ENCODE results near the gene GAST. TPM values are rescaled to one million over a fixed set of nuclear protein-coding genes. Genes with fewer than 3 reads are reported as not detected.

GAST gene
- total and polyA plus RNA-seq, 2 donors (not counting 1 experiment from before 2014, with no cell fraction given): not detected

GRCh38 chr17:41735744-41736143 lies 23.6 kb downstream of the GAST start:
- Histone ChIP-seq H3K4me3 (replicated peaks in 1 of 4; ENCODE audit: control extremely low read depth in 1 of 4, insufficient read depth in 1 of 4, low read depth in 3 of 4, low read length in 4 of 4) (no peak overlapping the region), H3K36me3 (ENCODE audit: control insufficient read depth, insufficient read depth, low read length) (no peaks in the 10 kb centered on the region), H2AFZ (ENCODE audit: low read length) (no peak overlapping the region), H3K4me2 (ENCODE audit: extremely low read depth, insufficient read depth, low read length) (no peak overlapping the region), H3K27ac (ENCODE audit: insufficient read depth, low read length) (no peak overlapping the region), H3K9me3 (ENCODE audit: control insufficient read depth, insufficient read depth, low read depth, low read length) (no peaks in the 10 kb centered on the region), H3K79me2 (ENCODE audit: control insufficient read depth, insufficient read depth, low read length) (no peaks in the 10 kb centered on the region), H3K4me1 (ENCODE audit: control insufficient read depth, extremely low read depth, insufficient read depth, low read length) (no peaks in the 10 kb centered on the region), H3K27me3 (ENCODE audit: control insufficient read depth, insufficient read depth, low read length) (peaks cover 53% of the 10 kb centered on the region), H3K9ac (ENCODE audit: insufficient read depth, low read length) (no peak overlapping the region), H4K20me1 (ENCODE audit: control insufficient read depth, extremely low read depth, insufficient read depth, low read length) (no peaks in the 10 kb centered on the region)
- TF ChIP-seq EZH2 (IDR thresholded peaks at IDR 0.05; ENCODE audit: low read length, missing control alignments): no peak
- no peak for TF ChIP-seq CTCF (conservative IDR thresholded peaks at IDR 0.05 in 1 of 2, IDR thresholded peaks at IDR 0.05 in 1 of 2; ENCODE audit: low read depth in 1 of 2, low read length in 2 of 2)
- no peak for DNase-seq (ENCODE audit: low read depth in 2 of 2)

GRCh38 chr17:41736983-41737679 lies 25.0 kb downstream of the GAST start:
- no peaks in the 10 kb centered on the region for H3K4me1 ChIP-seq (ENCODE audit: control insufficient read depth, extremely low read depth, insufficient read depth, low read length)
- no peaks in the 10 kb centered on the region for H4K20me1 ChIP-seq (ENCODE audit: control insufficient read depth, extremely low read depth, insufficient read depth, low read length)
- no peak for DNase-seq (ENCODE audit: low read depth in 2 of 2)
- no peak overlapping the region for H3K4me2 ChIP-seq (ENCODE audit: extremely low read depth, insufficient read depth, low read length)
- H3K36me3 ChIP-seq (ENCODE audit: control insufficient read depth, insufficient read depth, low read length): no peaks in the 10 kb centered on the region
- no peak overlapping the region for H2AFZ ChIP-seq (ENCODE audit: low read length)
- TF ChIP-seq EZH2 (IDR thresholded peaks at IDR 0.05; ENCODE audit: low read length, missing control alignments) (no peak), CTCF (conservative IDR thresholded peaks at IDR 0.05 in 1 of 2, IDR thresholded peaks at IDR 0.05 in 1 of 2; ENCODE audit: low read depth in 1 of 2, low read length in 2 of 2) (no peak)
- H3K4me3 ChIP-seq (replicated peaks in 1 of 4; ENCODE audit: control extremely low read depth in 1 of 4, insufficient read depth in 1 of 4, low read depth in 3 of 4, low read length in 4 of 4): no peak overlapping the region
- no peak overlapping the region for H3K9ac ChIP-seq (ENCODE audit: insufficient read depth, low read length)
- no peaks in the 10 kb centered on the region for H3K79me2 ChIP-seq (ENCODE audit: control insufficient read depth, insufficient read depth, low read length)
- no peaks in the 10 kb centered on the region for H3K9me3 ChIP-seq (ENCODE audit: control insufficient read depth, insufficient read depth, low read depth, low read length)
- H3K27me3 ChIP-seq (ENCODE audit: control insufficient read depth, insufficient read depth, low read length): peaks cover 43% of the 10 kb centered on the region
- H3K27ac ChIP-seq (ENCODE audit: insufficient read depth, low read length): no peak overlapping the region

GRCh38 chr17:41737680-41738023 lies 25.5 kb downstream of the GAST start:
- H3K4me2 ChIP-seq (ENCODE audit: extremely low read depth, insufficient read depth, low read length): no peak overlapping the region
- no peaks in the 10 kb centered on the region for H3K9me3 ChIP-seq (ENCODE audit: control insufficient read depth, insufficient read depth, low read depth, low read length)
- DNase-seq (ENCODE audit: low read depth in 2 of 2): no peak
- no peaks in the 10 kb centered on the region for H4K20me1 ChIP-seq (ENCODE audit: control insufficient read depth, extremely low read depth, insufficient read depth, low read length)
- no peaks in the 10 kb centered on the region for H3K79me2 ChIP-seq (ENCODE audit: control insufficient read depth, insufficient read depth, low read length)
- H3K36me3 ChIP-seq (ENCODE audit: control insufficient read depth, insufficient read depth, low read length): no peaks in the 10 kb centered on the region
- H3K27me3 ChIP-seq (ENCODE audit: control insufficient read depth, insufficient read depth, low read length): peaks cover 37% of the 10 kb centered on the region
- no peak overlapping the region for H3K27ac ChIP-seq (ENCODE audit: insufficient read depth, low read length)
- H3K9ac ChIP-seq (ENCODE audit: insufficient read depth, low read length): no peak overlapping the region
- no peak for TF ChIP-seq EZH2 (IDR thresholded peaks at IDR 0.05; ENCODE audit: low read length, missing control alignments)
- TF ChIP-seq CTCF (conservative IDR thresholded peaks at IDR 0.05 in 1 of 2, IDR thresholded peaks at IDR 0.05 in 1 of 2; ENCODE audit: low read depth in 1 of 2, low read length in 2 of 2): no peak
- H2AFZ ChIP-seq (ENCODE audit: low read length): no peak overlapping the region
- H3K4me1 ChIP-seq (ENCODE audit: control insufficient read depth, extremely low read depth, insufficient read depth, low read length): no peaks in the 10 kb centered on the region
- no peak overlapping the region for H3K4me3 ChIP-seq (replicated peaks in 1 of 4; ENCODE audit: control extremely low read depth in 1 of 4, insufficient read depth in 1 of 4, low read depth in 3 of 4, low read length in 4 of 4)

Measured in fibroblast of lung (primary cell).